HCT116 (cell line): ENCODE measurements around the gene RLF. TPM values are rescaled to one million over a fixed set of nuclear protein-coding genes. Genes with fewer than 3 reads are reported as not detected.
A peak's percentile ranks its signal among the peaks of the same experiment; 100 is the strongest.

ENCODE experiments used
- ATAC-seq: fragments of 200-7000 bp; cut with Tn5 transposase; 2 replicates; pipeline ENCODE4 v1.9.1; 2020; ENCODE audit warnings: mild to moderate bottlenecking, moderate library complexity
- BruUV-seq: library from RNA; stranded (reverse); fragments of 400-500 nt; replicated peaks from 2 replicates; lab custom pipeline; 2021; lab: Mats Ljungman, UMichigan
- CTCF ChIA-PET: fragments of 300-600 bp; sonication (Branson Sonifier 250); formaldehyde crosslinking; loops from one replicate; lab custom pipeline; 2021; ENCODE audit warnings: antibody characterized with exemption; lab: Charles Lee
- POLR2A ChIA-PET: fragments of 300-600, 350-600 bp; sonication (Branson Sonifier 250); formaldehyde crosslinking; loops from one replicate; lab custom pipeline; 2021; ENCODE audit warnings: antibody characterized with exemption; lab: Charles Lee
- RAD21 ChIA-PET, 2 experiments: fragments of 300-600 bp; sonication (Branson Sonifier 250); formaldehyde crosslinking; loops; one replicate each; lab custom pipeline; 2023; ENCODE audit warnings: low total read pairs in 2 of 2; ENCODE audit not compliant: uncharacterized antibody in 2 of 2, unreplicated experiment in 2 of 2, low non-redundant PET in 1 of 2; lab: Charles Lee
- DNase-seq: peaks from one replicate; pipeline ENCODE4 v3.0.0-alpha.2; 2010; ENCODE audit warnings: low read depth, low spot score
- H2AFZ ChIP-seq: fragments of 200-600 bp; shearing (Covaris generic), sonication (generic); 2 replicates; pipeline ENCODE4 v1.6.1; 2017; ENCODE audit warnings: low read depth, mixed run types, mixed read lengths, antibody characterized with exemption, low read length; ENCODE audit not compliant: poor library complexity, severe bottlenecking
- H3K27ac ChIP-seq: 2 replicates; pipeline ENCODE4 v1.5.1; 2012; ENCODE audit warnings: low read depth, low read length
- H3K27me3 ChIP-seq: fragments of 200-600 bp; sonication (generic); 2 replicates; pipeline ENCODE4 v1.6.1; 2016; ENCODE audit warnings: mixed run types, low read length, mixed read lengths; ENCODE audit not compliant: insufficient read depth
- H3K36me3 ChIP-seq, 2 experiments: fragments of 200-500 bp in 1 of 2; fragments of 200-600 bp in 1 of 2; sonication (Bioruptor generic) in 1 of 2; sonication (generic) in 1 of 2; 2 replicates each; pipeline versions ENCODE4 v1.5.1 to v1.6.1; 2014 to 2016; ENCODE audit warnings: low read length in 2 of 2, inconsistent platforms in 1 of 2, mixed read lengths in 1 of 2, mixed run types in 1 of 2; ENCODE audit not compliant: insufficient read depth in 2 of 2, control insufficient read depth in 1 of 2
- H3K4me1 ChIP-seq, 2 experiments: fragments of 200-600 bp in 1 of 2; sonication (generic) in 1 of 2; 2 replicates each; pipeline versions ENCODE4 v1.5.1 to v1.6.1; 2012 to 2017; ENCODE audit warnings: low read length in 2 of 2, inconsistent platforms in 1 of 2, mild to moderate bottlenecking in 1 of 2, mixed read lengths in 1 of 2, mixed run types in 1 of 2, moderate library complexity in 1 of 2; ENCODE audit not compliant: insufficient read depth in 2 of 2, control insufficient read depth in 1 of 2
- H3K4me2 ChIP-seq: fragments of 200-600 bp; sonication (generic); 2 replicates; pipeline ENCODE4 v1.6.1; 2017; ENCODE audit warnings: mixed run types, low read length, mixed read lengths
- H3K4me3 ChIP-seq, 2 experiments: fragments of 200-600 bp in 1 of 2; sonication (generic) in 1 of 2; replicated peaks in 1 of 2; 2 replicates each; pipeline ENCODE4 v1.5.1; 2011 to 2016; ENCODE audit warnings: low read length in 2 of 2, control low read depth in 1 of 2, low read depth in 1 of 2, mild to moderate bottlenecking in 1 of 2, mixed read lengths in 1 of 2, mixed run types in 1 of 2
- H3K79me2 ChIP-seq: fragments of 200-600 bp; sonication (generic); 2 replicates; pipeline ENCODE4 v1.6.1; 2017; ENCODE audit warnings: mild to moderate bottlenecking, mixed run types, low read length, moderate library complexity, mixed read lengths; ENCODE audit not compliant: insufficient read depth
- H3K9ac ChIP-seq: fragments of 200-600 bp; sonication (generic); 2 replicates; pipeline ENCODE4 v1.6.1; 2016; ENCODE audit warnings: low read length, mixed read lengths
- H3K9me2 ChIP-seq: fragments of 200-600 bp; sonication (generic), shearing (Covaris generic); 2 replicates; pipeline ENCODE4 v1.6.1; 2017; ENCODE audit warnings: mixed run types, mild to moderate bottlenecking, moderate library complexity; ENCODE audit not compliant: insufficient read depth
- H3K9me3 ChIP-seq, 2 experiments: fragments of 200-500 bp in 1 of 2; fragments of 200-600 bp in 1 of 2; sonication (Bioruptor generic) in 1 of 2; sonication (generic) in 1 of 2; 2 replicates each; pipeline ENCODE4 v1.6.1; 2014 to 2017; ENCODE audit warnings: low read length in 2 of 2, mixed read lengths in 2 of 2, inconsistent platforms in 1 of 2, low read depth in 1 of 2, mild to moderate bottlenecking in 1 of 2, mixed run types in 1 of 2, moderate library complexity in 1 of 2; ENCODE audit not compliant: control insufficient read depth in 1 of 2, insufficient read depth in 1 of 2
- H4K20me1 ChIP-seq: fragments of 200-600 bp; sonication (generic), shearing (Covaris generic); 2 replicates; pipeline ENCODE4 v1.6.1; 2017; ENCODE audit warnings: mixed run types, mild to moderate bottlenecking, moderate library complexity; ENCODE audit not compliant: insufficient read depth
- CEBPB ChIP-seq: IDR thresholded peaks from 2 replicates; pipeline ENCODE4 v1.6.1; 2012; ENCODE audit warnings: low read depth
- EGR1 ChIP-seq: IDR thresholded peaks from 2 replicates; pipeline ENCODE4 v1.6.1; 2012; ENCODE audit warnings: low read depth
- ELF1 ChIP-seq: IDR thresholded peaks from 2 replicates; pipeline ENCODE4 v1.6.1; 2012; ENCODE audit warnings: low read depth, borderline replicate concordance
- EZH2 ChIP-seq: fragments of 200-600 bp; sonication (generic); IDR thresholded peaks from 2 replicates; pipeline ENCODE4 v1.6.1; 2017; ENCODE audit warnings: antibody characterized with exemption, mixed run types
- EZH2phosphoT487 ChIP-seq: fragments of 200-600 bp; IDR thresholded peaks from 2 replicates; pipeline ENCODE4 v1.6.1; 2018; ENCODE audit warnings: antibody characterized with exemption, borderline replicate concordance
- JUND ChIP-seq: IDR thresholded peaks from 2 replicates; pipeline ENCODE4 v1.6.1; 2012
- POLR2A ChIP-seq: IDR thresholded peaks from 2 replicates; pipeline ENCODE4 v1.7.0; 2011; ENCODE audit warnings: borderline replicate concordance; ENCODE audit not compliant: insufficient read depth, insufficient read length; ENCODE audit errors: extremely low read depth
- POLR2AphosphoS5 ChIP-seq: IDR thresholded peaks from 2 replicates; pipeline ENCODE4 v1.6.1; 2011; ENCODE audit warnings: mild to moderate bottlenecking, low read depth, low read length, moderate library complexity
- RAD21 ChIP-seq: IDR thresholded peaks from 2 replicates; pipeline ENCODE4 v1.6.1; 2012; ENCODE audit warnings: low read depth, mild to moderate bottlenecking
- SIN3A ChIP-seq: IDR thresholded peaks from 2 replicates; pipeline ENCODE4 v1.6.1; 2012; ENCODE audit warnings: low read depth
- TCF7L2 ChIP-seq: IDR thresholded peaks from 2 replicates; pipeline ENCODE4 v1.7.0; 2011; ENCODE audit warnings: borderline replicate concordance, inconsistent platforms; ENCODE audit not compliant: insufficient read depth, insufficient read length; ENCODE audit errors: extremely low read depth
- ZNF274 ChIP-seq: fragments of 200-500 bp; sonication (Bioruptor generic); IDR thresholded peaks from 2 replicates; pipeline ENCODE4 v1.6.1; 2014; ENCODE audit warnings: mild to moderate bottlenecking, low read depth, low read length, inconsistent platforms
- intact Hi-C: fragments of 100-400 bp; cut with micrococcal nuclease; formaldehyde crosslinking; loops from 2 replicates; pipeline ENCODE4 v1.10.0; 2022
- total RNA-seq: library from RNA; stranded (reverse); gene quantifications from one replicate; pipeline ENCODE4 v1.2.1, GENCODE V29; 2021; ENCODE audit not compliant: unreplicated experiment
- TF ChIP-seq, protein P1 (sequence below): IDR thresholded peaks from 2 replicates; pipeline ENCODE4 v1.6.1; 2012; ENCODE audit warnings: low read depth

Gene RLF
- total RNA-seq, 1 experiment from 2014 or later: 20.5 TPM

DNA sequence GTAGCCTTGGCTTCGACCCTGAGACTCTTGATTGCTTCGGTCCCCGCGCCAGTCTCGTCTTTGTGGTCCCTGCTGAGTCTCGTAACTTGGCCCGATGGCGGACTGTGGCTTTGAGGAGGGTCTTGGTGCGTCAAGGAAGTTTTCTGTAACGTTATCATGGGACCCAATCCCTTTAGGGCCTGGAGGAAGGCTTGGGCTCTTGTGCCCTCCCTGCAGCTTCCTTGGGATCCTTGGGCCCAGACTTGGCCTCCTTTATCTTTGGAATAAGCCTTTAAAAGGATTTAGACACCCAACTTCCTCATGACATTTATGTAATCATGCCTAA lies 97.2 kb downstream of the RLF start:
- CTCF ChIA-PET: interaction anchor here (1.0 to 1.4 kb wide), 3 partner anchors 11 to 80 kb away, joined by 3 to 4 read pairs (median 3); partner anchors contain the start of gene TMCO2
- H3K27me3 ChIP-seq: no peaks in the 10 kb centered on the region
- TF ChIP-seq TCF7L2 (no peak), EZH2 (no peak), ZNF274 (no peak), RAD21 (no peak), CEBPB (no peak), POLR2A (no peak), ELF1 (no peak), EGR1 (no peak), POLR2AphosphoS5 (no peak), JUND (no peak), EZH2phosphoT487 (no peak), SIN3A (no peak)
- TF ChIP-seq, protein P1, sequence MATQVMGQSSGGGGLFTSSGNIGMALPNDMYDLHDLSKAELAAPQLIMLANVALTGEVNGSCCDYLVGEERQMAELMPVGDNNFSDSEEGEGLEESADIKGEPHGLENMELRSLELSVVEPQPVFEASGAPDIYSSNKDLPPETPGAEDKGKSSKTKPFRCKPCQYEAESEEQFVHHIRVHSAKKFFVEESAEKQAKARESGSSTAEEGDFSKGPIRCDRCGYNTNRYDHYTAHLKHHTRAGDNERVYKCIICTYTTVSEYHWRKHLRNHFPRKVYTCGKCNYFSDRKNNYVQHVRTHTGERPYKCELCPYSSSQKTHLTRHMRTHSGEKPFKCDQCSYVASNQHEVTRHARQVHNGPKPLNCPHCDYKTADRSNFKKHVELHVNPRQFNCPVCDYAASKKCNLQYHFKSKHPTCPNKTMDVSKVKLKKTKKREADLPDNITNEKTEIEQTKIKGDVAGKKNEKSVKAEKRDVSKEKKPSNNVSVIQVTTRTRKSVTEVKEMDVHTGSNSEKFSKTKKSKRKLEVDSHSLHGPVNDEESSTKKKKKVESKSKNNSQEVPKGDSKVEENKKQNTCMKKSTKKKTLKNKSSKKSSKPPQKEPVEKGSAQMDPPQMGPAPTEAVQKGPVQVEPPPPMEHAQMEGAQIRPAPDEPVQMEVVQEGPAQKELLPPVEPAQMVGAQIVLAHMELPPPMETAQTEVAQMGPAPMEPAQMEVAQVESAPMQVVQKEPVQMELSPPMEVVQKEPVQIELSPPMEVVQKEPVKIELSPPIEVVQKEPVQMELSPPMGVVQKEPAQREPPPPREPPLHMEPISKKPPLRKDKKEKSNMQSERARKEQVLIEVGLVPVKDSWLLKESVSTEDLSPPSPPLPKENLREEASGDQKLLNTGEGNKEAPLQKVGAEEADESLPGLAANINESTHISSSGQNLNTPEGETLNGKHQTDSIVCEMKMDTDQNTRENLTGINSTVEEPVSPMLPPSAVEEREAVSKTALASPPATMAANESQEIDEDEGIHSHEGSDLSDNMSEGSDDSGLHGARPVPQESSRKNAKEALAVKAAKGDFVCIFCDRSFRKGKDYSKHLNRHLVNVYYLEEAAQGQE: no peak
- TF ChIP-seq, all 23 proteins: peak for 0
- DNase-seq (no peak), ATAC-seq (peak; percentile 20)
- intact Hi-C loops: loop anchor here (5.0 kb wide), 1 partner anchor 216 kb away; the partner anchor contains the start of gene CAP1
- Histone ChIP-seq H3K9ac (peak overlapping the region; percentile 98), H2AFZ (peak overlapping the region; percentile 18), H3K9me3 (no peaks in the 10 kb centered on the region), H3K4me3 (peak overlapping the region; percentile 99 to 100), H3K9me2 (no peaks in the 10 kb centered on the region), H3K27ac (peak overlapping the region; percentile 70), H4K20me1 (no peaks in the 10 kb centered on the region), H3K4me2 (peak overlapping the region; percentile 90), H3K79me2 (peaks cover 68% of the 10 kb centered on the region), H3K4me1 (peaks cover 4 to 6% of the 10 kb centered on the region in 2 experiments), H3K36me3 (peaks cover 18 to 25% of the 10 kb centered on the region in 2 experiments; a peak in 3 of 4 replicates)
- RAD21 ChIA-PET: no interaction called here
- POLR2A ChIA-PET: no interaction called here
- TSS peak; percentile 74 for BruUV-seq
